ENCODE results near the gene CHMP4B.

- TF ChIP-seq, protein P1, sequence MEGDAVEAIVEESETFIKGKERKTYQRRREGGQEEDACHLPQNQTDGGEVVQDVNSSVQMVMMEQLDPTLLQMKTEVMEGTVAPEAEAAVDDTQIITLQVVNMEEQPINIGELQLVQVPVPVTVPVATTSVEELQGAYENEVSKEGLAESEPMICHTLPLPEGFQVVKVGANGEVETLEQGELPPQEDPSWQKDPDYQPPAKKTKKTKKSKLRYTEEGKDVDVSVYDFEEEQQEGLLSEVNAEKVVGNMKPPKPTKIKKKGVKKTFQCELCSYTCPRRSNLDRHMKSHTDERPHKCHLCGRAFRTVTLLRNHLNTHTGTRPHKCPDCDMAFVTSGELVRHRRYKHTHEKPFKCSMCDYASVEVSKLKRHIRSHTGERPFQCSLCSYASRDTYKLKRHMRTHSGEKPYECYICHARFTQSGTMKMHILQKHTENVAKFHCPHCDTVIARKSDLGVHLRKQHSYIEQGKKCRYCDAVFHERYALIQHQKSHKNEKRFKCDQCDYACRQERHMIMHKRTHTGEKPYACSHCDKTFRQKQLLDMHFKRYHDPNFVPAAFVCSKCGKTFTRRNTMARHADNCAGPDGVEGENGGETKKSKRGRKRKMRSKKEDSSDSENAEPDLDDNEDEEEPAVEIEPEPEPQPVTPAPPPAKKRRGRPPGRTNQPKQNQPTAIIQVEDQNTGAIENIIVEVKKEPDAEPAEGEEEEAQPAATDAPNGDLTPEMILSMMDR (IDR thresholded peaks at IDR 0.05; ENCODE audit: low read depth, low read length, missing input control): no peak
- TF ChIP-seq ATF3 (IDR thresholded peaks at IDR 0.05): no peak
- TF ChIP-seq JUND (IDR thresholded peaks at IDR 0.05): no peak
- TF ChIP-seq, protein P2, sequence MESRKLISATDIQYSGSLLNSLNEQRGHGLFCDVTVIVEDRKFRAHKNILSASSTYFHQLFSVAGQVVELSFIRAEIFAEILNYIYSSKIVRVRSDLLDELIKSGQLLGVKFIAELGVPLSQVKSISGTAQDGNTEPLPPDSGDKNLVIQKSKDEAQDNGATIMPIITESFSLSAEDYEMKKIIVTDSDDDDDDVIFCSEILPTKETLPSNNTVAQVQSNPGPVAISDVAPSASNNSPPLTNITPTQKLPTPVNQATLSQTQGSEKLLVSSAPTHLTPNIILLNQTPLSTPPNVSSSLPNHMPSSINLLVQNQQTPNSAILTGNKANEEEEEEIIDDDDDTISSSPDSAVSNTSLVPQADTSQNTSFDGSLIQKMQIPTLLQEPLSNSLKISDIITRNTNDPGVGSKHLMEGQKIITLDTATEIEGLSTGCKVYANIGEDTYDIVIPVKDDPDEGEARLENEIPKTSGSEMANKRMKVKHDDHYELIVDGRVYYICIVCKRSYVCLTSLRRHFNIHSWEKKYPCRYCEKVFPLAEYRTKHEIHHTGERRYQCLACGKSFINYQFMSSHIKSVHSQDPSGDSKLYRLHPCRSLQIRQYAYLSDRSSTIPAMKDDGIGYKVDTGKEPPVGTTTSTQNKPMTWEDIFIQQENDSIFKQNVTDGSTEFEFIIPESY (IDR thresholded peaks at IDR 0.05): no peak
Observed at GRCh38 chr20:33798444-33798843, 12.7 kb upstream of the CHMP4B start.

Data from liver (tissue), 3 donors.